GM18951 (cell line): ENCODE data around the gene TEP1.
A peak's percentile ranks its signal among the peaks of the same experiment; 100 is the strongest.

Source experiments
- POLR2A ChIP-seq: IDR thresholded peaks from 4 replicates; pipeline ENCODE4 v1.6.1; 2011; ENCODE audit warnings: mild to moderate bottlenecking; ENCODE audit not compliant: insufficient read length, insufficient read depth; ENCODE audit errors: extremely low read depth
- in situ Hi-C: fragments of 300-500 bp; cut with MboI; formaldehyde crosslinking; loops from one replicate; pipeline ENCODE4 v1.12.0; 2022; ENCODE audit warnings: low sequenced_read_pairs, mixed read lengths, inconsistent platforms; ENCODE audit not compliant: unreplicated experiment

Gene TEP1

DNA sequence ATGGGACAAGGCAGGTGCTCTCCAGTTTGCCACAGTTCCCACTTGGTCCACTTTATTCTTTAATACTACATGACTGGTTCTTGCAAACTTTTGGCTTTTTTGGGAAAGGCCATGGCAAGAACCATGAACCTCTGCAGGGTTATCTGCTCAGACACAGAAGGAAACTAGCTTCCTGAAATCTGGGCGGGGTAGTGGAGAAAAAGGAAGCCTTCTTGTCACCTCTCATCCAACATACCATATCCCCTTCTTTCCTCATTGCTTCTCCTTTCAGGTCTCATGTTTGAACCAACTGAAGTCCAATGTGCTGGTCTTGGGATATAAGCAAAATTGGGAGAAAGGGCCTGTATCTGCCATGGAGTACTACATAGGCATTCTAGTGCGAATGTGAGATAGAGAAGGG, 28.2 kb upstream of the TEP1 start:
- in situ Hi-C loops, result no loop called here
- no peak for TF ChIP-seq POLR2A

DNA sequence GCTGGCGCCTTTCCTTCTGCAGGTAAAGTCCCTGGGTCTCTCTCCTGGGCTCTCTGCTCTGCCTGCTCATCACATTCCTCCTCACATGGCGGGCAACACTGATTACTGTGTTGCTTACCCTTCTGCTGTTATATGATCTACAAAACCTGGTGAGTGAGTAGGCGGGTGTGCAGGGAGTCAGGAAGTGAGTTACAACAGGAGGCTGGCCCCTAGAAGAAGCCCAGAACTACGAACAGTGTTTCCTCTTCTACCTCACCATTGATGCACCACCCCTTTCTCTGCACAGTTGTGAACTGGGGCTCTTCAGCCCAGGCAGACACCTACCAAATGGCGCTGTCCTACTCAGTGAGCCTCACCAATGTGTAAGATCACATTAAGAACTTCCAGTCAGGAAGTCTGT, 27.6 kb upstream of the TEP1 start:
- TF ChIP-seq POLR2A, result no peak
- in situ Hi-C loops, result no loop called here

GRCh38 chr14:20440465-20440864, 27.2 kb upstream of the TEP1 start:
- in situ Hi-C loops, result no loop called here

DNA sequence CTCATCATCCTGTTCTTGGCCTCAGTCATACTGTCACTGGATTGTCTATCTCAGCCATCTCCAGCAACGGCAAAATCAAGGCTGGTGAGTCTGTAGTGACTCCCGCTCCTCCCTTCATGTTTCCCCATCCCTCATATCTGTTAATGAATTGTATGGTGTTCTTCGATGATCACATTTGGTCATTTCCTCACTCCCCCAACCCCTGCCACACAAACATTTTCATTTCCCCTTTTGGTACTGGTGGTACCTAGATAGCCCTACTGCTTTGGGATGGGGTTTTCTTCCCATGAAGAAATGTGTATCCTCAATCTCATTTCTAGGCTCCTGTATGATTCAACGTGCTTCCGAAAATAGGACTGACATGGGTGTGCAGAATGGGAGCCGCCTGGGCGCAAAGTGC, 25.4 kb upstream of the TEP1 start:
- in situ Hi-C loops, result no loop called here
- no peak for TF ChIP-seq POLR2A

More at GRCh38 chr14:20440465-20440864, 27.2 kb upstream of the TEP1 start:
- no peak for TF ChIP-seq POLR2A

DNA sequence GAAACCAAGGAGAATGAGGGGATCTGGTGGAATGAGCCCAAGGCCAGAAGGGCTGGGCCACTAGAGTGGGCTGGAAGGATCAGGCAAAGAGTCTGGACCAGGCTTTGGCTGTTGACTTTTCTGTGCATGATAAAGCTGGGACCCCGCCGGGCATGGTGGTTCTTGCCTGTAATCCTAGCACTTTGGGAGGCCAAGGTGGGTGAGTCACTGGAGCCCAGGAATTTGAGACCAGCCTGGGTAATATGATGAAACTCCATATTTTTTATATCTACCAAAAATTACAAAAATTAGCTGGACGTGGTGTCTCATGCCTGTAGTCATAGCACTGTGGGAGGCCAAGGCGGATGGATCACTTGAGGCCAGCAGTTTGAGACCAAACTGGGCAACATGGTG, 23.1 kb upstream of the TEP1 start:
- in situ Hi-C loops, result no loop called here
- no peak for TF ChIP-seq POLR2A

DNA sequence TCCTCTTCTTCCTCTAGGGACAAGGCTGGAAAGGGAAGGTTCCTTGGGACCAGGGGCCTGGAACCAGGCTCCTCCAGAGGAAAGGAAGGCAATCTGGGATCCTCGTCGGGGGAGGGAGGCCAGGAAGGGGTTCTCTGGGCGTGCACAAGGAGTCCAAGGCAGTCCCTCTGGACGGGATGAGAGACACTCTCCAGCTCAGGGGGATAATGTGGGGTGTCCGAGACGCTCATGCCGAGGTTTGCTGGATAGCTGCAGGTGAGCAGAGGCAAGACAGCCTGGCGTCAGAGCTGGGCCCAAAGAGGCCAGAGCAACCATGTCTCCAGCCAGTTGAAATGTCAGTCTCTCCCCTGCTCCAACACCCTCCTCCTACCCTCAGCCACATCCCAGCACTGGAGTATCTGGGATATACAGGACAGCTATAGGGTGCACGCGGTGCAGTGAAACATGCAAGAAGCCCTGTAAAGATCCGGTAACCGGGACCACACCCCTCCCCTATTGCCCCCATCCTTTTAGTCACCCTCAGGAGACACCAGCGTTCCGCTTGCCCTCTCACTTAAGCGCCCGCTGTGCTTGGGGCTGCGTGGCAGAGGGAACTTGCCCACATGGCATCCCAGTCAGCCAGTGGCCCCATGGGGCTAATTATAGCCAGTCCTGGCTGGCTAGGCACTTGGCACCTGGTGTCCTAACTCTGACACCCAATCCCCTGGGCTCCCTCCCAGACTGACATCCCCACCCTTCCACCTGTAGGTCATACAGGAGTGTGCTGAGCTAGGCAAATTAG, 22.5 kb upstream of the TEP1 start, which contains the start of gene KLHL33:
KLHL33 (minus strand) TSS at position 585 of the 781 bp plus-strand sequence; CDS start at position 230, 355 bp downstream.
- no peak for TF ChIP-seq POLR2A
- in situ Hi-C loops, result no loop called here

DNA sequence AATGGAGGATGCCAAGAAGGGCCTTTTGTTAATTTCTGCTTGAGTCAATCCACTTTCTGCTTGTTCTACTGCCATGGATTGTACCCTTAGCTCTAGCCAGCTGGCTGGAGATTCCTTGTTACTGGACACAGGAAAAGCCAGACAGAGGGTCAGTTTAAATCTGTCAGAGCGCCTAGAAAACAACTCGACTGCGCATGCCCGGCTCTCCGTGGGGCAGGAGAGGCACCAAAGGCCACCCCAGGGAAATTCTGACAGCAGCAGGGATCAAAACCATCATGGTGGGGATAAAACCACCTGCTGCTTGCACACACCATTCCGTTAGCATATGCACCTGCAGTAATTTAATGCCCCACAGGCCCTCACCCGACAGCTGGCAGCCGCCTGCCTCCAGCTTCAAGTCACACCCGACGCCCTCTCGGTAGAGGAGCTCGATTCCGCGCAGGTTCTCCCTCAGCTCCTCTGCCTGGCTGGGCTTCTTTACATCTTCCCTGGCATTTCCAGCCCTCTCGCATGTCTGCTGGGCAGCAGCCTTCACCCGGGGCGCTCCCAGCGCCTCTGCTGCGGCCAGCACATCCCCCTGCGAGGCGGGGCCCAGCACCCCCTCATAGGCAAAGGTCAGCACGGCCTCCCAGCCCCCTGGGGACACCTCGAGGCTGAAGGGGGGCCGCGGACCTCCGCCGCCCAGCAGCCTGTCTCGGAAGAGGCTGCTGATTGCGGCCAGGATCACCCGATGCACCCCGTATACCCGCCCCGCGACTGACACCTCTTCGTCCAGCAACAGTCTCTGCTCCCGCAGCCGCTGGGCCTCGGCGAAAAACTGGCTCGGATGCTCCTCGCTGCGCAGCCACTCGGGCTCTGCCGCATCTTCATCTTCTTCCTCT, 21.6 kb upstream of the TEP1 start:
- in situ Hi-C loops, result no loop called here
- TF ChIP-seq POLR2A, result no peak

DNA sequence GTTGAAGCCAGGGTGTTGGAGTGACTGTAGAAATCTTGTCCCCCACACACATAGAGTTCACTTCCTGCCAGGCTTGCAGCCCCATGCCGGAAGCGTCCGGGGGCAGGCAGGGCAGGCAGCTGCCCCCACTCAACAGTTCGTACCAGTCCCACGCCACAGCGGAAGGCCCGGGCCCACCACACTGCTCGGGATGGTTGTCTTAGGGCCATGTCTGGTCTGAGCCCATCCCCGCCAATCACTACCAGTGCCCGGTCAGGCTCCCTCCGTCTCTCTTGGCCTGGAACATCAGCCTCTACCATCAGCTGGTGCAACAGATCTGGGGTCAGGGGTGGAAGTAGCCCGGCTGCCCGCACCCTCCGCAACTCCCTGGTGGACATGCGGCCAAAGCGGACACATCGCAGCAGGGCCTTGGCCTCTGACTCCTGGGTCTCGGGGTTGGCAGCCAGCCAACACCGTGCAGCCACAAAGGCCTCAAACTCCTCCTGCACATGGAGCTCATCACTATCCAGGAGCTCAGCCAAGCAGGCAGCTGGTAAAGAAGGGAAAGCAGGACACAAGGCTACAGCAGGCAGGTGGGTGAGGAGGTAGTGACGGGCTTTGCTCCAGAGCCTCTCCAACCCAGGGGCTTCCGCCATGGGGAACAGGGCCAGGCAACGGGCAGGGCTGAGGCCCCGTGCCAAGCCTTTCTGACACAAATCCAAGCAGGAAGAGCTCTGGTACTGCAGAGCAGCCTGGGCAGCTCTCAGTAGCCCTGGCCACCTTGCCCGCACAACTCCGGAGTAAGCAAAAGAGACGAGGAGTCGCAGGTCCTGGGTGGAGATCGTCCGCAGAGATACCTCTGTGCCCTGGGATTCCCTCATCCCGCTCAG, 16.7 kb upstream of the TEP1 start:
- TF ChIP-seq POLR2A, result no peak
- in situ Hi-C loops, result no loop called here

- in situ Hi-C loops, result no loop called here
- TF ChIP-seq POLR2A, result no peak
Observed at GRCh38 chr14:20428802-20429201, 15.5 kb upstream of the TEP1 start.

DNA sequence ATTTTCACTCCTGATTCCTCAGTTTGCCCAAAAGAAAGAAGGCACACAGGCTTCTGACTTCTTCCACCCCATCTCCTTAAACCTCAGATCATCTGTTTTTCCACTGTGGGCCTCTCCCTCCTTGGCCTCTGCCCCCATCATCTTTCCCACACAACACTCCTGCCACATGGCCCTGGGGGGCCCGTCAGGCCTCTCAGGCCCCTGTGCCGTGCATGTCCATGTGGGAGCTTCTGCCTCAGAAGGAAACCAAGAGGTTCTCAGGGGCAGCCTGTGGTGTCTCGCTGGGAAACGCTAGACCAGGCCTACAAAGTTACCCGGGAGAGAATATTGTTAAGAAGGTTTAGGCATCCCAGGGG, 14.7 kb upstream of the TEP1 start:
- in situ Hi-C loops, result no loop called here
- peak; percentile 8 for TF ChIP-seq POLR2A

DNA sequence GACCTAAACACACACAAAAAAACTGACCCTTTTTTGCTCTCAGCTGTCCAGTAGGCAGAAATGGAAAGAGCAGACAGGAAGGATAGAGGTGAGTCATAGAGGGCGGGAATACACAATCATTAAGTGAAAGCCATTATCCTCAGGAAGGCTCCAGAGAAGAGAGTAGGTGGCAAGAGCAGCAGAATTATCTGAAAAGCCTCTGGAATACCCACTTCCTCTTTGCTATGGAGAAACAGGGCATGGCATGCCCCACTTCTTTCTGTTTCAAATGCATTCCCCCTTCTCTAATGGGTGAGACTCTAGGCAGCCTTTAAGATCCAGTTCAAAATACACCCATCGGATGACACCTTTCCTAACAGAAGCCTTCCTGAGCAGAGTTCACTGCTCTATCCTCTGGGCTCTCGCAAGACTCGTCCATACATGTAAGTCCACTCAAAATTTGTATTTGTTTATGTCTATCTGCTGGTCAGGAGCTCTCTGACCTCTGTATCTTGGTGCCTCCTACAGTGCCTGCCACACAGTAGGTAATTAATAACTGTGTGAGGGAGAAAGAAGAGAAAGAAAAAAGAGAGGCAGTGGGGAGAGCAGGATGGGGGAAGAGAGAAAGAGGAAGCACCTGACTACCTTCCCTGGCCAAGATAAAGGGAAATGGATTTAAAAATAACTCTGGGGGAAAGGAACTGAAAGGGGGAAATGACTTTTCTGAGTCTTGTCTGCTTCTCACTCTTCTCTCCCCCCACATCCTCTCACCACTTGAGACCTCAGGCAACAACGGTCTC, 14.1 kb upstream of the TEP1 start:
- in situ Hi-C loops, result no loop called here
- TF ChIP-seq POLR2A, result no peak

DNA sequence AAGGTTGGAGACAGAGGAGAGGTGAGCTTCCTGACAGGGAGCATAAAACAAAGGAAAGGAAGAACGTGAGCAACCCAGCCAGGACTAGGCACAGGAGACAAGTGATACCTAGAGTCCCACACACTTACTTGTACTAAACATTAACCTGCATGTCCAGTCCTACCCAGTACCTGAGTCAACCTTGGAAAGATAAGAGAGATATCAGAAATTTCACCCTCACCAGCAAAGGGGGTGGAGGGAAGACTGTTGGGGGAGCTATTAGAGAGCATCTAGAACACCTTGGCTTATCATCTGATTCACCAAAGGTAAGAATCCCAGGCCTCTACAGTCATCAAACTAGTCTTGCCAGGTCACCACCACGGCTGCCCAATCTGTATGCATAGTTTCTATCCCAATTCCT, 11.6 kb upstream of the TEP1 start:
- in situ Hi-C loops, result no loop called here
- TF ChIP-seq POLR2A, result no peak

- in situ Hi-C loops, result no loop called here
- no peak for TF ChIP-seq POLR2A
Observed at GRCh38 chr14:20422886-20423285, 9.6 kb upstream of the TEP1 start.

GRCh38 chr14:20421267-20421666, 8.0 kb upstream of the TEP1 start:
- in situ Hi-C loops, result no loop called here
- TF ChIP-seq POLR2A, result no peak
